ENCODE results near the gene MOB3A.

The MOB3A gene

DNA sequence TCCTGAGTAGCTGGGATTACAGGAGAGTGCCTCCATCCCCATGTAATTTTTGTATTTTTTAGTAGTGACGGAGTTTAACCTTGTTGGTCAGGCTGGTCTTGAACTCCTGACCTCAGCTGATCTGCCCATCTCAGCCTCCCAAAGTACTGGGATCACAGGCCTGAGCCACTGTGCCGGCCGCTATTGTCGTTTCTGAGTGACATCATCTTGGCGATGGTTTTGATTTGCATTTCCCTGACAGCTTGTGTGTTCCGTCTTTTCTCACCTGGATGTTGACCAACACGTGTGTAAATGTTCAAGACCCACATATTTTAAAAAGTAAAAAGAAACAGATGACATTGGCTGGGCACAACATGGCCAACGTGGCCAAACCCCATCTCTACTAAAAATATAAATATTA, 32.3 kb downstream of the MOB3A start:
- Histone ChIP-seq H3K27ac (peak overlapping the region in 2 of 21 experiments; percentile 47 to 67), H3K4me3 (no peak overlapping the region)

DNA sequence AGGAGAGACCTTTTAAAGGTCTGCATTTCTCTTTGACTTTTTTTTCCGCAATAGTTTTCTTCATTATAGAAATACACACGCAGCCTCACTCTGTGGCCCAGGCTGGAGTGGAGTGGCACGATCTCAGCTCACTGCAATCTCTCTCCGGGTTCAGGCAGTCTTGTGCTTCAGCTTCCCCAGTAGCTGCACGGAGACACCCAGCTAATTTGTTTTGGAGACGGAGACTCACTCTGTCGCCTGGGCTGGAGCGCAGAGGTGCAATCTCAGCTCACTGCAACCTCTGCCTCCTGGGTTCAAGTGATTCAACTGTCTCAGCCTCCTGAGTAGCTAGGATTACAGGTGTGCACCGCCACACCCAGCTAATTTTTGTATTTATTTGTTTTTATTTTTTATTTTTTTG, 33.4 kb downstream of the MOB3A start:
- Histone ChIP-seq H3K27ac (peak overlapping the region in 3 of 21 experiments; percentile 98 to 100 (median 99)), H3K4me3 (no peak overlapping the region)

DNA sequence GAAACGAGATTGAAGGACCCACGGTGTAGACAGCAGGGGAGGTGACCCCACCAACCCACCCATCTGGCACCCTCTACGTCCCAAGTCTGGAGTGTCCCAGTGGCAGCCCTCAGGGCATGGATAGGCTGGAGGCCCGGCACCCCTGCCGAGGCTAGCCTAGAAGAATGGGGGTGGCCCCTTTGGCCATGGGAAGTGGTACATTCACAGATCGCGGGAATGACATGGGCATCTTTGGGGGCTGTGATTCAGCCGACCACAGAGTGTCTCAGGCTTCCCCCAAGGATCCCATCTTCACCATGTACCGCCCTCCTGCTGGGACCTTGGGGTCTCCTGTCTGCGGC, 33.8 kb downstream of the MOB3A start:
- H3K27ac ChIP-seq = peak overlapping the region in 17 of 21 experiments; percentile 87 to 100 (median 99)

GRCh38 chr19:2061495-2062388, 34.4 kb downstream of the MOB3A start:
- Histone ChIP-seq H3K4me3 (peak overlapping the region; percentile 37 to 88 (median 57)), H3K27ac (peak overlapping the region; percentile 64 to 100 (median 99))

More for the DNA sequence above, 33.8 kb downstream of the MOB3A start:
- H3K4me3 ChIP-seq = peak overlapping the region in 3 of 7 experiments; percentile 56 to 61 (median 57)

GRCh38 chr19:2060884-2061494, 35.1 kb downstream of the MOB3A start:
- Histone ChIP-seq H3K27ac (peak overlapping the region; percentile 64 to 100 (median 99)), H3K4me3 (peak overlapping the region; percentile 37 to 88 (median 57))

DNA sequence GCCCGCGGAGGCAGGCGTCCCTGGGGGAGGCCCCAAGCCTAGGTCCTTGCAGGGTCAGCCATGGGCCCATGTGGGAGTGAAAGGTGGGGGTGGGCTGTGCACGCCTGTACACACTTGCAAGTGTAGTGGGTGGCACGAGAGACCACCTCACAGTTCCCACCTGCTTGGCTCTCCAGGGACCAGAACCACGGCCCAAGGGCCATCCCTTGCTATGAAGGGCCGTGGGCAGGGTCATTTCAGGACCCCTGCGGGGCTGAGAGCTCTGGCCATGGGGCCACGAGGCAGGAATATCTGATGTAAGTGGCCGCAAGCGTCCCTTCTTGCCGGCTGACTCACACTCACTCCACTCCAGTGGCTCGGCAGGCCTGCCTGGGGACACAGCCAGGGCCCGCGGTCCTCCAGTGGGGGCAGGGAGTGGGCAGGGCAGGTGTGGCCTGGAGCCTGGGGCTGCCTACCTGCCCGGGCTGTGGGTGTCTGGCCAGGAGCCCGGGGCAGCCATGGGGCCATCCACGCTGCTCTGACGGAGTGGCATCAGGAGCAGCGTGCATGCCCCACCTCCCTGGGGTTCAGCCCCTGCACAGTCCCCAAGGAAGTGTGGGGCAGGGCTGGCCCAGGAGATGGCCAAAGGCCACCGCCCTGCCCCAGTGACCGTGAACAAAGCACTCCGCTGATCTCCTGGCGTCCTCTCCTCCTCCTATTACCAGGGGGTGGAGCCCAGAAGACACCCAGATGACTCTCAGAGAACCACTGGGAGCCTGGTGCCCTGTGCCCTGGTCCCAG, 36.5 kb downstream of the MOB3A start:
- Histone ChIP-seq H3K4me3 (peak overlapping the region in 1 of 7 experiments; percentile 57), H3K27ac (peak overlapping the region; percentile 4 to 100 (median 99))

DNA sequence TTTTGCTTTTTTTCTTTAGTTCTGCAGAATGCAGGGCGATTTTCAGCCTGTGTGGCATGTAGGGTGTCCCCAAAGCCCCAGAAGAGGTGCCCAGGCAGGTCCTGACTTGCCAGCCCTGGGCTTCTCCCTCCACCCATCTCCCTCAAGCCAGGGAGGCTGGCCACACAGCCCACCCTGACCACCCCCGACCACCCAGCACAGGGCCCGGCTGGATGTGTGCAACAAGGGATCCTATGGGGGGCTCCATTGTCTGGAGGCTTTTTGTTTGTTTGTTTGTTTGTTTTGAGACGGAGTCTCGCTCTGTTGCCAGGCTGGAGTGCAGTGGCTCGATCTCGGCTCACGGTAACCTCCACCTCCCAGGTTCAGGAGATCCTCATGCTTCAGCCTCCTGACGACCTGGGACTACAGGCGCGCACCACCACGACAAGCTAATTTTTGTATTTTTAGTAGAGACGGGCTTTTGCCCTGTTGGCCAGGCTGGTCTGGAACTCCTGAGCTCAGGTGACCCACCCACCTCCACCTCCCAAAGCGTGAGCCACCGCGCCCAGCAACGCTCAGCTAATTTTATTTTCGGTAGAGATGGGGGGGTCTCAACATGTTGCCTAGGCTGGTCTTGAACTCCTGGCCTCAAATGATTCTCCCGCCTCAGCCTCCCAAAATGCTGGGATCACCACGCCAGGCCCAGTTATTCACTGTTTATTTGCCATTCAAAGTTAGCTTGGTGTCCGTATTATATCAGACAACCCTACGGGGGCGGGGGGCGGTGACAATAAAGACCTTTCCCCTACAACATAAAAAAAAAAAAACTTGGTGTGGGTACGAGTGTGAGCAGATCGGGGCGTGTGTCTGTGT, 37.3 kb downstream of the MOB3A start:
- H3K27ac ChIP-seq = peak overlapping the region; percentile 4 to 100 (median 99)
- no peak overlapping the region for H3K4me3 ChIP-seq

DNA sequence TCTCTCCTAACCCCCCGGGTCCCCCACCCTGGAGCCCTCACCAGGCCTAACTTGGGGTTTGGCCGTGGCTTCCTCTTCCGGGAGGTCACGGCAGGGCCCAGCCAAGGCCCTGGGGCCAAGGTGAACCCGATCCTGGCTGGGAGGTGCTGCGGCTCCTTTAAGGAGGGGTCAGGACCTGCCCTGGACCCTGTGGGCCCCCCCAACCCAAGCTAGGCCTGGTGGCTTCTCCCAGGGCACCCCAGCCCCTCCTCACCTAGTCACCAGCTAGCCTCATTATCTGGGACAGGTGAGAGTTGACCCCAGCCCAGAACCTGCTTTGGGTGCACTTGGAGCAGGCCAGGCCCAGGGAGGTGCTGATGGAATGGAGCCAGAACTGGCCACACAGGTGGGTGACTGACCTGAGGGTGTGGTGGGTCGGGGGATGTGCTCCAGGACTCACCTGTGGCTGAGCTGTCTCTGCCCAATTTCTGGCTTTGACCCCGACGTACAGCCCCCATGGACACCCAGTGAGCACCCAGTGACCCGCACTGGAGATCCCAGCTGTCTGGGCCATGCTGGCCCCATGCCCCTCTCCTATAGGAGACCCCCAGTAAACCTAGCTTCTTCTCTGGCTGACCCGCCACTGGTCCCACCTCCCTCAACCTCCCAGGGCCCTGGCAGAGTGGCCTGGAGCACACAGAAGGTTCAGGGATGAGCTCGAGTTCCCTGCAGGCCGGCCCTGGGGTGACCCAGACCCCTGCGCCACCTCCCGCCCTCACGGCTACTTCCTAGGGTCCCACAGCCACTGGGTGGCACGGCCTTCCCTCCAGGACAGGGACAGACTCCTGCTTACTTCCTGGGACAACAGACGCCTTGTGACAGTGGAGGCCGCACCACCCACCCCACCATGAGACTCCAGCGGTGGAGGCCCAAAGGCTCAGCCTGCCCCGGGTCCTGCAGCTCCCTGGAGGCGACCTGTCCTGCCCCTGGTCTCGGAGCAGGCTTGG, 38.3 kb downstream of the MOB3A start:
- Histone ChIP-seq H3K27ac (peak overlapping the region in 16 of 21 experiments; percentile 36 to 100 (median 98)), H3K4me3 (no peak overlapping the region)

DNA sequence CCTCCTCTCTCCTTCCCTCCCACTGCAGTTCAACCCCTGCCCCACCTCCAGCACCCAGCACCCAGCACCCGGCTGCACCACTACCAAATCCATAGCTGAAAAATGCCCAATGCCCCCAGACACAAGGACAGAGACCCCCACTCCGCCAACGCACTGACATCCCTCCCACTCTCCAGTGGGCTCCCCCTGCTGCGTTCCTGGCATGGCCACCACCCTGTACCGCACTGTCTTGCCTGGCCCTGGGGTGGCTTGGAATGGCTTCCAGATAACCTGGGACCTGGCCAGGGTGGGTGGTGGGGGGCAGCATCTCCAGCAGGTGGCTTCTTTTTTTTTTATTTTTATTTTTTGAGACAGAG, 39.3 kb downstream of the MOB3A start:
- H3K27ac ChIP-seq = peak overlapping the region in 17 of 21 experiments; percentile 38 to 100 (median 97)
- H3K4me3 ChIP-seq = no peak overlapping the region

- Histone ChIP-seq H3K4me3 (peak overlapping the region in 3 of 7 experiments; percentile 1 to 32 (median 11)), H3K27ac (peak overlapping the region; percentile 61 to 100 (median 92))
Observed at GRCh38 chr19:2055931-2056836, 39.9 kb downstream of the MOB3A start.

DNA sequence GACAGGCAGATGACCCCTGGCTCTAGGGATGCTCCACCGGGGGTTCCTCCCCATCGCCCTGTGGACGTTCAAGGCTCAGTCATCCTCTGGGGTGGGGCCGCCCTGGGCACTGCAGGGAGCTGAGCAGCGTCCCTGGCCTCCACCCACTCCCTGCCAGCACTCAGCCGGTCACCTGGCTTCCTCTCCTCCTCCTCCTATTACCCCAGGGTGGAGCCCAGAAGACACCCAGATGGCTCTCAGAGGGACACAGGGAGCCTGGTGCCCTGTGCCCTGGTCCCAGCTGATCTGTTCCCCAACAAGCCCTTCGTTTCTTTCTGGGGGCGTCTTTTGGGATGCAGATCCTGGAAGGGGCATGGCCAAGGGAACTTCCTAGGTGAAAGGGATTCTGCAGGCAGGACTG, 41.4 kb downstream of the MOB3A start:
- Histone ChIP-seq H3K27ac (peak overlapping the region in 8 of 21 experiments; percentile 9 to 100 (median 37)), H3K4me3 (no peak overlapping the region)

DNA sequence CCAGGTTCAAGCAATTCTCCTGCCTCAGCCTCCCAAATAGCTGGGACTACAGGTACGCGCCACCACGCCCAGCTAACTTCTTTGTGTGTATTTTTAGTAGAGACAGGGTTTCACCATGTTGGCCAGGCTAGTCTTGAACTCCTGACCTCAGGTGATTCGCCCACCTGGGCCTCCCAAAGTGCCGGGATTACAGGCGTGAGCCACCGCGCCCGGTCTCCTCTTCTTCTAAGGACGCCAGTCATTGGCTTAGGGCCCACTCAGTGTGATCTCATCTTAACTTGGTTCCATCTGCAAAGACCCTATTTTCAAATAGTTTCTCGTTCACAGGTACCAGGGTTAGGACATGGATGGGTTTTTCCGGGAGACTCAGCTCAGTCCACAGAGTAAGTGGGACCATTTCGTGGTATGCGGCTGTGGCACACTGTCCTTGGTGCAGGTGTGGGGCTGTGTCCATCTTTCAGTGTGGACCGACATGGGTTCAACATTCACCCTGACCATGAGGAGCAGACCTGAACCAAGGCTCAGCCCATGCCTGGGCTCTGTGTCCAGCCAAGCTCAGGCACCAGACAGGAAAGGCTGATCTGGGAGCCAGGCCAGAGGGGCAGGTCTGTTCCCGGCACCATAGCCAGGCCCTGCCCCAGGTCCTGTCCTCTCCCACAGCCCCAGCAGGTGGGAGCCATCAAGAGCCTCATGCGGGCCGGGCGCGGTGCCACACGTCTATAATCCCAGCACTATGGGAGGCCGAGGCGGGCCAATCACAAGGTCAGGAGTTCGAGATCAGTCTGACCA, 42.3 kb downstream of the MOB3A start:
- Histone ChIP-seq H3K4me3 (no peak overlapping the region), H3K27ac (peak overlapping the region in 7 of 21 experiments; percentile 15 to 96 (median 30))

DNA sequence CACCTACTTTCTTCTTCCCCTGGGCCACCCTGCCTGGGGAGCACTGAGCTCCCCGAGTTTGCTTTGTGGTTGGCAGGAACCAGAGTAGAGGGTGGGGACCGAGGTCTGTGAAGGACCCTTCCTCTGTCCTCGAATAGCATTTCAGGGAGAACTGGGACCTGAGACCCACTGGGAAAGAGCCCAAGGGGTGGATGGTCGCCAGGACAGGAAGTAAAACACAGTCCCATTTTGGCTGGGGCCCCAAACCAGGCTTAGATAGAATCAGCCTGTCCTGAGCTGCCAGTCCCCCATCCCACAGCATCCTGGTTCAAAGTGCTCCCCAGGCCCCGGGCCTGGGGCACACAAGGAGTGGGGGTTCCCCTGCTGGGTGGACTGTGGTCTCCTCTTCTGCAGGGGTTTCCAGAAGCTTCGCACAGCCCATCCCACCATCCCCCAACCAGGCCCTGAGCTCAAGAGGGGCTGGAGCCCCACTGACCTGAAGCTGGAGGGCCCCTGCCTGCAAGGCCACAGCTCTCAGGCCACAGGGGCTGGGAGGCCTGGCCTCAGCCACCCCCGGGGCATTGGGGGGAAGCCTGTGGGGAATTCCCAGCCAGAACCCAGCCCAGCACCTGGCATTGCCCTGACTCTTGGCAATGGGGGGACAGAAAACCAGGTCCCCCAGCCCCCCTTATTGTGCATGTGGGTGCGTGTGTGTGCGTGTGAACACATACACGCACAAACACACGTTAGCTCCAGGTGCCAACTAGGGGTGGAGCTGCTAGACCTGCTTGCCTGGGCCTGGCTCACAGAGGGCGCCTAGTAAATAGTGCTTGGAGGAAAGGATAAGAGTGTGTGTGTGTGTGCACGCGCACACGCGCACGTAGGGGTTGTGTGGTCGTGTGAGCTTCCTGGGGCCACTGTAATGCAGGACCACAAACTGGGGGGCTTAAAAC, 44.1 kb downstream of the MOB3A start:
- peak overlapping the region in 5 of 7 experiments; percentile 26 to 98 (median 95) for H3K4me3 ChIP-seq
- H3K27ac ChIP-seq = peak overlapping the region in 20 of 21 experiments; percentile 76 to 98 (median 91)

GRCh38 chr19:2050991-2051772, 44.9 kb downstream of the MOB3A start, which contains the start of gene MKNK2:
TSS of gene MKNK2 (minus strand) at chr19:2051244. CDS start at chr19:2050851, 393 bp downstream.
- peak within 1 kb of the TSS; percentile 84 to 98 (median 94) for H3K27ac ChIP-seq
- H3K4me3 ChIP-seq = peak within 1 kb of the TSS; percentile 78 to 98 (median 94)

All from skin epidermis (tissue), 12 donors.